ENCODE results near the gene LRRC32.

DNA sequence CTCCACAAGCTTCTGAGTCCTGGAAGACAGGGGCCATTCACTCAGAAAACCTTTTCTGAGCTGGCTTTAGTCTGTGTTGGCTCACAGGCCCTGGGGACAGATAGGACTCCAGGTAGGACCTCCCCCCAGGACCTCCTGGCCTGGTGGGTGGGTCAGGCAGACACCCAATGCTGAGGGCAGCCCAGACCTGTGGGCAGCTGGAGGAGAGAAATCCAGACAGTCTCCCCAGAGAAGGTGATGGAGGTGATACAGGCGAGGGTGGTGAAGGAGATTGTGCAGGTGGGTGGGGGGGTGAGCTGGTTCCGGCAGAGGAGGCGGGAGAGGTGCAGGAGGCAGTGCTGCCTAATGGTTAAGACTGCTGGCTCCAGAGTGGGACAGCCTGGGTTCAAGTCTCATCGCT lies 15.6 kb downstream of the LRRC32 start:
- TF ChIP-seq, protein P1, sequence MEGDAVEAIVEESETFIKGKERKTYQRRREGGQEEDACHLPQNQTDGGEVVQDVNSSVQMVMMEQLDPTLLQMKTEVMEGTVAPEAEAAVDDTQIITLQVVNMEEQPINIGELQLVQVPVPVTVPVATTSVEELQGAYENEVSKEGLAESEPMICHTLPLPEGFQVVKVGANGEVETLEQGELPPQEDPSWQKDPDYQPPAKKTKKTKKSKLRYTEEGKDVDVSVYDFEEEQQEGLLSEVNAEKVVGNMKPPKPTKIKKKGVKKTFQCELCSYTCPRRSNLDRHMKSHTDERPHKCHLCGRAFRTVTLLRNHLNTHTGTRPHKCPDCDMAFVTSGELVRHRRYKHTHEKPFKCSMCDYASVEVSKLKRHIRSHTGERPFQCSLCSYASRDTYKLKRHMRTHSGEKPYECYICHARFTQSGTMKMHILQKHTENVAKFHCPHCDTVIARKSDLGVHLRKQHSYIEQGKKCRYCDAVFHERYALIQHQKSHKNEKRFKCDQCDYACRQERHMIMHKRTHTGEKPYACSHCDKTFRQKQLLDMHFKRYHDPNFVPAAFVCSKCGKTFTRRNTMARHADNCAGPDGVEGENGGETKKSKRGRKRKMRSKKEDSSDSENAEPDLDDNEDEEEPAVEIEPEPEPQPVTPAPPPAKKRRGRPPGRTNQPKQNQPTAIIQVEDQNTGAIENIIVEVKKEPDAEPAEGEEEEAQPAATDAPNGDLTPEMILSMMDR (IDR thresholded peaks at IDR 0.05): no peak
- no peak for TF ChIP-seq POLR2A (IDR thresholded peaks at IDR 0.05)

All from uterus (tissue), 2 donors.